SK-N-SH treated with all-trans-retinoic acid at 6 μM for 48 hours (cell line): ENCODE data around the gene TMEM125.

Experiments used
- ATAC-seq: fragments of 200-7000 bp; cut with Tn5 transposase; 3 replicates; pipeline ENCODE4 v1.9.1; 2020; ENCODE audit warnings: mild to moderate bottlenecking, moderate library complexity
- ARNTL ChIP-seq: fragments of 450-650 bp; formaldehyde crosslinking; IDR thresholded peaks from 2 replicates; pipeline ENCODE4 v1.5.0; 2020; ENCODE audit warnings: low read depth, mild to moderate bottlenecking, moderate library complexity, borderline replicate concordance
- BACH2 ChIP-seq: fragments of 250-450 bp; sonication (Bioruptor Pico); IDR thresholded peaks from 2 replicates; pipeline ENCODE4 v1.9.0; 2021; ENCODE audit warnings: mild to moderate bottlenecking, borderline replicate concordance
- CSDC2 ChIP-seq: fragments of 250-450 bp; sonication (Bioruptor Pico); IDR thresholded peaks from 2 replicates; pipeline ENCODE4 v1.5.0; 2020; ENCODE audit warnings: mild to moderate bottlenecking, moderate library complexity
- ESRRG ChIP-seq: fragments of 250-450 bp; sonication (Bioruptor Pico); IDR thresholded peaks from 2 replicates; pipeline ENCODE4 v1.6.1; 2021; ENCODE audit warnings: mild to moderate bottlenecking
- GLIS3 ChIP-seq: fragments of 250-450 bp; sonication (Bioruptor Pico); IDR thresholded peaks from 2 replicates; pipeline ENCODE4 v1.5.0; 2020; ENCODE audit warnings: mild to moderate bottlenecking, moderate library complexity
- ISL1 ChIP-seq: fragments of 250-450 bp; sonication (Bioruptor Pico); IDR thresholded peaks from 2 replicates; pipeline ENCODE4 v2.1.2; 2022; ENCODE audit warnings: mild to moderate bottlenecking, moderate library complexity
- OSR1 ChIP-seq: fragments of 250-450 bp; sonication (Bioruptor Pico); IDR thresholded peaks from 2 replicates; pipeline ENCODE4 v1.8.0; 2022; ENCODE audit warnings: moderate library complexity, mild to moderate bottlenecking, inconsistent platforms
- POU6F1 ChIP-seq: fragments of 250-450 bp; sonication (Bioruptor Pico); IDR thresholded peaks from 2 replicates; pipeline ENCODE4 v1.8.0; 2021; ENCODE audit warnings: low read depth, mild to moderate bottlenecking, moderate library complexity, borderline replicate concordance
- PPARA ChIP-seq: fragments of 250-450 bp; sonication (Bioruptor Pico); IDR thresholded peaks from 2 replicates; pipeline ENCODE4 v1.5.0; 2020; ENCODE audit warnings: mild to moderate bottlenecking, borderline replicate concordance
- RARB ChIP-seq: fragments of 250-450 bp; sonication (Bioruptor Pico); IDR thresholded peaks from 2 replicates; pipeline ENCODE4 v1.8.0; 2021; ENCODE audit warnings: mild to moderate bottlenecking, moderate library complexity
- SNAI2 ChIP-seq: fragments of 250-450 bp; sonication (Bioruptor Pico); IDR thresholded peaks from 2 replicates; pipeline ENCODE4 v1.5.0; 2020; ENCODE audit warnings: mild to moderate bottlenecking, moderate library complexity
- TCF4 ChIP-seq: fragments of 250-450 bp; sonication (Bioruptor Pico); IDR thresholded peaks from 2 replicates; pipeline ENCODE4 v1.8.0; 2021; ENCODE audit warnings: mild to moderate bottlenecking, moderate library complexity, borderline replicate concordance
- TOX ChIP-seq: fragments of 250-450 bp; sonication (Bioruptor Pico); IDR thresholded peaks from 2 replicates; pipeline ENCODE4 v1.8.0; 2021; ENCODE audit warnings: mild to moderate bottlenecking, moderate library complexity, borderline replicate concordance
- TSHZ2 ChIP-seq: fragments of 250-450 bp; sonication (Bioruptor Pico); IDR thresholded peaks from 2 replicates; pipeline ENCODE4 v1.5.0; 2020; ENCODE audit warnings: mild to moderate bottlenecking, moderate library complexity
- ZC3H10 ChIP-seq: fragments of 250-450 bp; sonication (Bioruptor Pico); IDR thresholded peaks from 2 replicates; pipeline ENCODE4 v1.5.1; 2021; ENCODE audit warnings: mild to moderate bottlenecking, moderate library complexity
- ZFP3 ChIP-seq: fragments of 250-450 bp; sonication (Bioruptor Pico); IDR thresholded peaks from 2 replicates; pipeline ENCODE4 v1.5.0; 2020; ENCODE audit warnings: mild to moderate bottlenecking, moderate library complexity
- ZFP30 ChIP-seq: fragments of 450-650 bp; formaldehyde crosslinking; IDR thresholded peaks from 2 replicates; pipeline ENCODE4 v1.5.0; 2022; ENCODE audit warnings: mild to moderate bottlenecking, moderate library complexity
- ZNF565 ChIP-seq: fragments of 450-650 bp; formaldehyde crosslinking; conservative IDR thresholded peaks from 2 replicates; pipeline ENCODE4 v1.5.0; 2020; ENCODE audit warnings: low read depth, mild to moderate bottlenecking, moderate library complexity
- ZNF70 ChIP-seq: fragments of 450-650 bp; formaldehyde crosslinking; IDR thresholded peaks from 2 replicates; pipeline ENCODE4 v1.5.0; 2020; ENCODE audit warnings: mild to moderate bottlenecking, moderate library complexity
- ZNF8 ChIP-seq: fragments of 450-650 bp; formaldehyde crosslinking; IDR thresholded peaks from 2 replicates; pipeline ENCODE4 v1.5.0; 2020; ENCODE audit warnings: mild to moderate bottlenecking, moderate library complexity
- TF ChIP-seq, protein P1 (sequence below): fragments of 250-450 bp; sonication (Bioruptor Pico); IDR thresholded peaks from 2 replicates; pipeline ENCODE4 v1.5.1; 2021; ENCODE audit warnings: mild to moderate bottlenecking, moderate library complexity

The TMEM125 gene

GRCh38 chr1:43251024-43251423 is 18.8 kb upstream of the TMEM125 start:
- TF ChIP-seq ZNF70 (CRISPR knock-in tag) (no peak), ZFP3 (no peak), RARB (CRISPR knock-in tag) (no peak)
- ATAC-seq: no peak

GRCh38 chr1:43252225-43252624 is 17.6 kb upstream of the TMEM125 start:
- TF ChIP-seq ZNF565 (CRISPR knock-in tag) (no peak), RARB (CRISPR knock-in tag) (no peak), ZFP3 (no peak), ZFP30 (CRISPR knock-in tag) (no peak), ZNF8 (CRISPR knock-in tag) (no peak), PPARA (CRISPR knock-in tag) (no peak), BACH2 (CRISPR knock-in tag) (no peak)
- TF ChIP-seq, protein P1, sequence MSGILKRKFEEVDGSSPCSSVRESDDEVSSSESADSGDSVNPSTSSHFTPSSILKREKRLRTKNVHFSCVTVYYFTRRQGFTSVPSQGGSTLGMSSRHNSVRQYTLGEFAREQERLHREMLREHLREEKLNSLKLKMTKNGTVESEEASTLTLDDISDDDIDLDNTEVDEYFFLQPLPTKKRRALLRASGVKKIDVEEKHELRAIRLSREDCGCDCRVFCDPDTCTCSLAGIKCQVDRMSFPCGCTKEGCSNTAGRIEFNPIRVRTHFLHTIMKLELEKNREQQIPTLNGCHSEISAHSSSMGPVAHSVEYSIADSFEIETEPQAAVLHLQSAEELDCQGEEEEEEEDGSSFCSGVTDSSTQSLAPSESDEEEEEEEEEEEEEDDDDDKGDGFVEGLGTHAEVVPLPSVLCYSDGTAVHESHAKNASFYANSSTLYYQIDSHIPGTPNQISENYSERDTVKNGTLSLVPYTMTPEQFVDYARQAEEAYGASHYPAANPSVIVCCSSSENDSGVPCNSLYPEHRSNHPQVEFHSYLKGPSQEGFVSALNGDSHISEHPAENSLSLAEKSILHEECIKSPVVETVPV: no peak
- TF ChIP-seq, all 23 proteins: peak for 0
- no peak for ATAC-seq

GRCh38 chr1:43253173-43253572 is 16.6 kb upstream of the TMEM125 start:
- TF ChIP-seq ARNTL (CRISPR knock-in tag): no peak
- no peak for TF ChIP-seq ISL1 (CRISPR knock-in tag)
- TF ChIP-seq GLIS3 (CRISPR knock-in tag): no peak
- no peak for TF ChIP-seq POU6F1 (CRISPR knock-in tag)
- ATAC-seq: no peak

- no peak for TF ChIP-seq TSHZ2 (CRISPR knock-in tag)
- TF ChIP-seq ISL1 (CRISPR knock-in tag): no peak
- no peak for TF ChIP-seq BACH2 (CRISPR knock-in tag)
- no peak for TF ChIP-seq SNAI2 (CRISPR knock-in tag)
- TF ChIP-seq TOX: no peak
- no peak for TF ChIP-seq POU6F1 (CRISPR knock-in tag)
- no peak for TF ChIP-seq ESRRG (CRISPR knock-in tag)
- TF ChIP-seq ZC3H10 (CRISPR knock-in tag): no peak
- TF ChIP-seq, protein P1: no peak
- no peak for TF ChIP-seq RARB (CRISPR knock-in tag)
- TF ChIP-seq OSR1 (CRISPR knock-in tag): no peak
- no peak for TF ChIP-seq ARNTL (CRISPR knock-in tag)
- no peak for TF ChIP-seq TCF4
- TF ChIP-seq GLIS3 (CRISPR knock-in tag): no peak
- no peak for TF ChIP-seq CSDC2
- no peak for TF ChIP-seq ZFP3
- no peak for TF ChIP-seq ZFP30 (CRISPR knock-in tag)
- no peak for ATAC-seq
Observed at GRCh38 chr1:43253876-43254275, 15.9 kb upstream of the TMEM125 start.
